Spleen (tissue), 11 donors: Measurements from ENCODE around the gene HMCN1. TPM values are rescaled to one million over a fixed set of nuclear protein-coding genes. Genes with fewer than 3 reads are reported as not detected.

ENCODE experiments used
- DNase-seq: peaks from one replicate; pipeline ENCODE4 v3.0.0-alpha.2; 2020
- H3K27ac ChIP-seq, 8 donors: fragments of 200-600 bp; sonication (generic) in 7 of 8; 1 replicate in 4 of 8; 2 replicates in 4 of 8; pipeline versions ENCODE4 v1.5.0 to v1.8.0; 2016 to 2021; ENCODE audit warnings: inconsistent platforms in 4 of 8, mild to moderate bottlenecking in 4 of 8, moderate library complexity in 1 of 8
- H3K27me3 ChIP-seq, 7 donors: fragments of 200-600 bp; sonication (generic) in 6 of 7; replicated peaks in 1 of 7; 1 replicate in 4 of 7; 2 replicates in 3 of 7; pipeline versions ENCODE4 v1.5.0 to v1.8.0; 2016 to 2021; ENCODE audit warnings: inconsistent platforms in 3 of 7, mild to moderate bottlenecking in 1 of 7
- H3K36me3 ChIP-seq, 6 donors: fragments of 200-600 bp; sonication (generic) in 5 of 6; 1 replicate in 4 of 6; 2 replicates in 2 of 6; pipeline versions ENCODE4 v1.5.0 to v1.8.0; 2016 to 2021; ENCODE audit warnings: inconsistent platforms in 2 of 6
- H3K4me1 ChIP-seq, 6 donors: fragments of 200-600 bp; sonication (generic) in 5 of 6; 1 replicate in 3 of 6; 2 replicates in 3 of 6; pipeline versions ENCODE4 v1.5.0 to v1.8.0; 2016 to 2021; ENCODE audit warnings: inconsistent platforms in 3 of 6
- H3K4me3 ChIP-seq, 8 donors: fragments of 200-600 bp; sonication (generic) in 7 of 8; 1 replicate in 4 of 8; 2 replicates in 4 of 8; pipeline versions ENCODE4 v1.5.0 to v1.8.0; 2016 to 2021; ENCODE audit warnings: inconsistent platforms in 4 of 8, mild to moderate bottlenecking in 4 of 8, moderate library complexity in 2 of 8
- H3K9me3 ChIP-seq, 8 donors: fragments of 200-600 bp; sonication (generic) in 7 of 8; 1 replicate in 4 of 8; 2 replicates in 4 of 8; pipeline versions ENCODE4 v1.5.0 to v1.8.0; 2016 to 2021; ENCODE audit warnings: inconsistent platforms in 4 of 8
- POLR2A ChIP-seq, 3 donors: fragments of 450-650 bp; IDR thresholded peaks; one replicate each; pipeline ENCODE4 v1.5.1; 2017; ENCODE audit warnings: antibody characterized with exemption in 3 of 3, mild to moderate bottlenecking in 1 of 3
- POLR2AphosphoS5 ChIP-seq, 3 donors: sonication (generic); formaldehyde crosslinking; IDR thresholded peaks; one replicate each; pipeline ENCODE4 v1.5.1; 2017; ENCODE audit warnings: antibody characterized with exemption in 3 of 3
- WGBS, 5 donors: extraction: QIAGEN DNeasy Blood & Tissue Kit in 3 of 5; methylation state at CpG; one replicate each; pipeline versions ENCODE4 v1.1.5 to v1.1.7; 2013 to 2018; 5-methylcytosine and 5-hydroxymethylcytosine counted together
- intact Hi-C: fragments of 100-400 bp; cut with DNase I; formaldehyde crosslinking; loops from one replicate; pipeline ENCODE4 v1.15.0; 2023; ENCODE audit warnings: low total_unique reads
- polyA plus RNA-seq, 3 donors: library from polyadenylated mRNA; stranded (reverse); fragments of 200-250 nt; gene quantifications; one replicate each; pipeline ENCODE4 v1.2.1, GENCODE V29; 2013
- total RNA-seq, 7 donors: library from RNA; depleted of rRNA in 3 of 7; stranded (reverse); fragments of >200 nt in 3 of 7; fragmentation: NEBNext Ultra II Directional in 4 of 7; extraction: Animal tissue kit (Norgen Biotek cat#: 25700) in 4 of 7; gene quantifications; one replicate each; pipeline versions ENCODE4 v1.1.0 to v1.2.1, GENCODE V29; 2016 to 2021
- TF ChIP-seq, protein P1 (sequence below), 11 experiments: fragments of 200-600 bp in 7 of 11; fragments of 450-650 bp in 4 of 11; sonication (generic) in 4 of 11; IDR thresholded peaks in 8 of 11; conservative IDR thresholded peaks in 3 of 11; 1 replicate in 7 of 11; 2 replicates in 4 of 11; pipeline versions ENCODE4 v1.4.0 to v1.8.0; 2016 to 2021; ENCODE audit warnings: antibody characterized with exemption in 11 of 11, inconsistent platforms in 4 of 11, mild to moderate bottlenecking in 1 of 11
- donor health status: healthy with polysubstance abuse.
- donor health status: DM: no; HTN: no; CAD: no; lungs with moderate emphysema.
- donor health status: DM: no; HTN: no; CAD: no.
- donor health status: Bipolar disorder and iron deficiency.
- donor health status: healthy.
- donor health status: DM: no; HTN: no; CAD: no.
- donor health status: DM: yes; HTN: yes; CAD: no.

Gene HMCN1
- total and polyA plus RNA-seq, 10 donors, result 1.2 to 28.8 (median 19.9) TPM

GRCh38 chr1:185795181-185795580 is 61.0 kb downstream of the HMCN1 start:
- 91 to 98% (median 97%) methylated on average over 1 of the region's 1 CpG for WGBS, 5 donors
- no peaks in the 10 kb centered on the region for H3K27me3 ChIP-seq
- no peak overlapping the region for H3K4me3 ChIP-seq
- H3K36me3 ChIP-seq, result no peaks in the 10 kb centered on the region
- DNase-seq, result no peak
- TF ChIP-seq, protein P1, sequence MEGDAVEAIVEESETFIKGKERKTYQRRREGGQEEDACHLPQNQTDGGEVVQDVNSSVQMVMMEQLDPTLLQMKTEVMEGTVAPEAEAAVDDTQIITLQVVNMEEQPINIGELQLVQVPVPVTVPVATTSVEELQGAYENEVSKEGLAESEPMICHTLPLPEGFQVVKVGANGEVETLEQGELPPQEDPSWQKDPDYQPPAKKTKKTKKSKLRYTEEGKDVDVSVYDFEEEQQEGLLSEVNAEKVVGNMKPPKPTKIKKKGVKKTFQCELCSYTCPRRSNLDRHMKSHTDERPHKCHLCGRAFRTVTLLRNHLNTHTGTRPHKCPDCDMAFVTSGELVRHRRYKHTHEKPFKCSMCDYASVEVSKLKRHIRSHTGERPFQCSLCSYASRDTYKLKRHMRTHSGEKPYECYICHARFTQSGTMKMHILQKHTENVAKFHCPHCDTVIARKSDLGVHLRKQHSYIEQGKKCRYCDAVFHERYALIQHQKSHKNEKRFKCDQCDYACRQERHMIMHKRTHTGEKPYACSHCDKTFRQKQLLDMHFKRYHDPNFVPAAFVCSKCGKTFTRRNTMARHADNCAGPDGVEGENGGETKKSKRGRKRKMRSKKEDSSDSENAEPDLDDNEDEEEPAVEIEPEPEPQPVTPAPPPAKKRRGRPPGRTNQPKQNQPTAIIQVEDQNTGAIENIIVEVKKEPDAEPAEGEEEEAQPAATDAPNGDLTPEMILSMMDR (IDR thresholded peaks at IDR 0.05 in 8 of 11, conservative IDR thresholded peaks at IDR 0.05 in 3 of 11), result no peak
- TF ChIP-seq POLR2A (IDR thresholded peaks at IDR 0.05) (no peak), POLR2AphosphoS5 (IDR thresholded peaks at IDR 0.05) (no peak)
- peaks cover 4 to 24% (median 19%) of the 10 kb centered on the region in 8 donors for H3K9me3 ChIP-seq
- H3K27ac ChIP-seq, result no peak overlapping the region
- intact Hi-C loops, result no loop called here
- peaks cover 0 to 5% (median 0%) of the 10 kb centered on the region in 6 donors for H3K4me1 ChIP-seq

- intact Hi-C loops, result no loop called here
- Histone ChIP-seq H3K27me3 (no peaks in the 10 kb centered on the region), H3K36me3 (no peaks in the 10 kb centered on the region)
These were observed 64.3 kb downstream of the HMCN1 start for GRCh38 chr1:185798505-185798904.

DNA sequence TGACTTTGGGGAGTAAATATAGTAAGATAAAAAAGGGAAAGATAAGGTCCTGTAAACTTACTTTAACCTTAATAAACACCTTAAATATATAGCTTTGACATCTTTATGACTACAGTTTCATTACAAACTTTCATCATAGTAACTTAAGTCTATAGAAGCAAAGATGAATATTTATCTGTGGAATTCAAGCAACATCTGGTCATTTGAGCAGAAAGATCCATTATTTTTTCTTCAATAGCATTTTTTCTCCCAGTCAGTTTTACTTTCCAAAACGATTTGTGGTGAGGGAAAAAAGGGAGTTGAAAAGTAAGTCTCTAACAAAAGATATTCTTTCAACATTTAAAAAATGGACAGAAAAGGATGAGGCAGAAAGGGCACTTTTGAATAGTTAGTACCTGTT is 69.0 kb downstream of the HMCN1 start:
- TF ChIP-seq POLR2AphosphoS5 (IDR thresholded peaks at IDR 0.05), result no peak
- TF ChIP-seq POLR2A (IDR thresholded peaks at IDR 0.05), result no peak
- TF ChIP-seq, protein P1 (IDR thresholded peaks at IDR 0.05 in 8 of 11, conservative IDR thresholded peaks at IDR 0.05 in 3 of 11), result no peak
- Histone ChIP-seq H3K4me1 (peaks cover 0 to 8% (median 0%) of the 10 kb centered on the region in 6 donors), H3K27me3 (no peaks in the 10 kb centered on the region), H3K36me3 (no peaks in the 10 kb centered on the region), H3K27ac (no peak overlapping the region), H3K9me3 (peaks cover 0 to 19% (median 15%) of the 10 kb centered on the region in 8 donors), H3K4me3 (no peak overlapping the region)
- intact Hi-C loops, result no loop called here
- no peak for DNase-seq
- 49 to 70% (median 60%) methylated on average over 1 of the region's 1 CpG for WGBS, 5 donors

More at GRCh38 chr1:185798505-185798904, 64.3 kb downstream of the HMCN1 start:
- Histone ChIP-seq H3K27ac (no peak overlapping the region), H3K4me1 (no peaks in the 10 kb centered on the region), H3K9me3 (peaks cover 4 to 24% (median 19%) of the 10 kb centered on the region in 8 donors), H3K4me3 (no peak overlapping the region)
- DNase-seq, result no peak
- TF ChIP-seq POLR2A (IDR thresholded peaks at IDR 0.05) (no peak), POLR2AphosphoS5 (IDR thresholded peaks at IDR 0.05) (no peak)
- TF ChIP-seq, protein P1 (IDR thresholded peaks at IDR 0.05 in 8 of 11, conservative IDR thresholded peaks at IDR 0.05 in 3 of 11), result no peak

- Histone ChIP-seq H3K27ac (no peak overlapping the region), H3K27me3 (no peaks in the 10 kb centered on the region), H3K9me3 (peaks cover 0 to 9% (median 5%) of the 10 kb centered on the region in 8 donors), H3K4me3 (no peak overlapping the region), H3K36me3 (no peaks in the 10 kb centered on the region), H3K4me1 (peaks cover 0 to 8% (median 0%) of the 10 kb centered on the region in 6 donors)
- TF ChIP-seq, protein P1 (IDR thresholded peaks at IDR 0.05 in 8 of 11, conservative IDR thresholded peaks at IDR 0.05 in 3 of 11), result no peak
- no peak for TF ChIP-seq POLR2AphosphoS5 (IDR thresholded peaks at IDR 0.05)
- intact Hi-C loops, result no loop called here
- DNase-seq, result no peak
These were observed 70.0 kb downstream of the HMCN1 start for GRCh38 chr1:185804206-185804605.
